Esophagus muscularis mucosa (tissue), 4 donors: Measurements from ENCODE around the gene FOSL2. TPM values are rescaled to one million over a fixed set of nuclear protein-coding genes. Genes with fewer than 3 reads are reported as not detected.

ENCODE experiments used
- DNase-seq: peaks from one replicate; pipeline ENCODE4 v3.0.0-alpha.2; 2017; ENCODE audit errors: extremely low spot score
- H3K27ac ChIP-seq, 4 donors: fragments of 200-600 bp; sonication (generic); replicated peaks in 1 of 4; 1 replicate in 3 of 4; 2 replicates in 1 of 4; pipeline ENCODE4 v1.5.1; 2016 to 2019; ENCODE audit warnings: mild to moderate bottlenecking in 1 of 4
- H3K27me3 ChIP-seq, 4 donors: fragments of 200-600 bp; sonication (generic); one replicate each; pipeline versions ENCODE4 v1.5.1 to v1.6.0; 2016 to 2019
- H3K36me3 ChIP-seq, 4 donors: fragments of 200-600 bp; sonication (generic); one replicate each; pipeline ENCODE4 v1.5.1; 2016 to 2019
- H3K4me1 ChIP-seq, 4 donors: fragments of 200-600 bp; sonication (generic); one replicate each; pipeline ENCODE4 v1.5.1; 2016 to 2019
- H3K4me3 ChIP-seq, 4 donors: fragments of 200-600 bp; sonication (generic); 1 replicate in 2 of 4; 2 replicates in 2 of 4; pipeline ENCODE4 v1.5.1; 2016 to 2019; ENCODE audit warnings: mild to moderate bottlenecking in 4 of 4, moderate library complexity in 1 of 4
- H3K9me3 ChIP-seq, 4 donors: fragments of 200-600 bp; sonication (generic); 1 replicate in 3 of 4; 2 replicates in 1 of 4; pipeline ENCODE4 v1.5.1; 2016 to 2019
- CTCF ChIP-seq, 3 experiments: fragments of 200-600 bp in 2 of 3; fragments of 450-650 bp in 1 of 3; sonication (generic) in 2 of 3; IDR thresholded peaks; one replicate each; pipeline ENCODE4 v1.5.1; 2017 to 2019; ENCODE audit warnings: antibody characterized with exemption in 3 of 3, mild to moderate bottlenecking in 2 of 3, moderate library complexity in 1 of 3
- EP300 ChIP-seq: sonication (generic); formaldehyde crosslinking; IDR thresholded peaks from one replicate; pipeline ENCODE4 v1.6.1; 2017; ENCODE audit warnings: antibody characterized with exemption
- POLR2A ChIP-seq: fragments of 450-650 bp; IDR thresholded peaks from one replicate; pipeline ENCODE4 v1.6.1; 2017; ENCODE audit warnings: antibody characterized with exemption, moderate library complexity, mild to moderate bottlenecking, low read depth
- POLR2AphosphoS5 ChIP-seq, 2 donors: sonication (generic); formaldehyde crosslinking; IDR thresholded peaks; one replicate each; pipeline ENCODE4 v1.6.1; 2017; ENCODE audit warnings: antibody characterized with exemption in 2 of 2
- WGBS: methylation state at CpG from one replicate; pipeline ENCODE4 v1.1.5; 2018; 5-methylcytosine and 5-hydroxymethylcytosine counted together
- intact Hi-C: fragments of 100-400 bp; cut with DNase I; formaldehyde crosslinking; loops from one replicate; pipeline ENCODE4 v1.15.1; 2023
- total RNA-seq, 4 donors: library from RNA; depleted of rRNA; stranded (reverse); fragments of >200 nt; gene quantifications; one replicate each; pipeline versions ENCODE4 v1.1.0 to v1.2.1, GENCODE V29; 2016

FOSL2 gene
- total RNA-seq, 4 donors from 2014 or later: 68.9 to 332 (median 176) TPM

- intact Hi-C loops: no loop called here
- H3K4me1 ChIP-seq: peaks cover 35 to 55% (median 50%) of the 10 kb centered on the region in 4 donors
- H3K4me3 ChIP-seq: no peak overlapping the region
- peaks cover 50 to 96% (median 85%) of the 10 kb centered on the region in 4 donors for H3K36me3 ChIP-seq
- DNase-seq: no peak
- WGBS: 25% methylated on average over 4 of the region's 5 CpGs
- TF ChIP-seq POLR2AphosphoS5 (IDR thresholded peaks at IDR 0.05): no peak
- no peak for TF ChIP-seq POLR2A
- no peak for TF ChIP-seq EP300
- no peak for TF ChIP-seq CTCF (IDR thresholded peaks at IDR 0.05)
- H3K9me3 ChIP-seq: no peaks in the 10 kb centered on the region
- H3K27ac ChIP-seq: peak overlapping the region in 2 of 4 donors; percentile 34 to 37
- no peaks in the 10 kb centered on the region for H3K27me3 ChIP-seq
Observed at GRCh38 chr2:28414583-28414982, 21.9 kb downstream of the FOSL2 start.

- intact Hi-C loops: no loop called here
- peak overlapping the region in 2 of 4 donors; percentile 34 to 37 for H3K27ac ChIP-seq
- DNase-seq: no peak
- H3K4me1 ChIP-seq: peaks cover 35 to 54% (median 50%) of the 10 kb centered on the region in 4 donors
- no peak for TF ChIP-seq POLR2A
- TF ChIP-seq EP300: no peak
- TF ChIP-seq POLR2AphosphoS5 (IDR thresholded peaks at IDR 0.05): peak in 1 of 2 donors; percentile 40
- no peak for TF ChIP-seq CTCF (IDR thresholded peaks at IDR 0.05)
- 61% methylated on average over 13 of the region's 13 CpGs for WGBS
- H3K27me3 ChIP-seq: no peaks in the 10 kb centered on the region
- H3K9me3 ChIP-seq: no peaks in the 10 kb centered on the region
- H3K36me3 ChIP-seq: peaks cover 46 to 93% (median 81%) of the 10 kb centered on the region in 4 donors
- H3K4me3 ChIP-seq: no peak overlapping the region
Observed at GRCh38 chr2:28415010-28415409, 22.4 kb downstream of the FOSL2 start.

GRCh38 chr2:28415715-28416114, 23.1 kb downstream of the FOSL2 start:
- Histone ChIP-seq H3K4me3 (no peak overlapping the region), H3K4me1 (peaks cover 31 to 52% (median 47%) of the 10 kb centered on the region in 4 donors), H3K27me3 (no peaks in the 10 kb centered on the region), H3K36me3 (peaks cover 39 to 91% (median 76%) of the 10 kb centered on the region in 4 donors), H3K27ac (no peak overlapping the region), H3K9me3 (no peaks in the 10 kb centered on the region)
- 88% methylated on average over 3 of the region's 3 CpGs for WGBS
- intact Hi-C loops: no loop called here
- no peak for DNase-seq
- no peak for TF ChIP-seq CTCF (IDR thresholded peaks at IDR 0.05)
- TF ChIP-seq POLR2AphosphoS5 (IDR thresholded peaks at IDR 0.05): peak in 1 of 2 donors; percentile 50
- TF ChIP-seq EP300: no peak
- no peak for TF ChIP-seq POLR2A

DNA sequence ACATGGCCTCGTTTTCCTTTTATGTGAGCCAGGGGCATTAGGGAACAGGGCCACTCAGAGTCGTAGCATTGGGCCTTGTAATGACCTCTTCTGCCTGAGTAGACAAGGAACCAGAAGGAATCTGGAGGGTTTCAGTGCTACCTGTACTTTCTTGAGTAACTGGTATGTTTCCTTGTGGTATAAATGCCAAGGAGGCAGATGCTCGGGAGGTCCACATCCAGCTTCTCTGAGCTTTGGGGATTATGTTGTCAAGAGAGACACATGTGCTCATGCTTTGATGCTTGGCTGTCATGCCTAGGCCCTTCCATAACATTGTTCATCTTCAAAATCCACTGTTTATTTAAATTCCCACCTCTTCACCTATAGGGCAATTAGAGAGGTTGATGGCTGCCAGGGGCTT, 26.3 kb downstream of the FOSL2 start:
- H3K27me3 ChIP-seq: no peaks in the 10 kb centered on the region
- no peak overlapping the region for H3K4me3 ChIP-seq
- peaks cover under 1 to 28% (median 16%) of the 10 kb centered on the region in 4 donors for H3K4me1 ChIP-seq
- H3K36me3 ChIP-seq: peaks cover 9 to 59% (median 44%) of the 10 kb centered on the region in 4 donors
- 98% methylated on average over 3 of the region's 3 CpGs for WGBS
- no peaks in the 10 kb centered on the region for H3K9me3 ChIP-seq
- DNase-seq: no peak
- H3K27ac ChIP-seq: no peak overlapping the region
- no peak for TF ChIP-seq POLR2A
- TF ChIP-seq EP300: no peak
- TF ChIP-seq CTCF (IDR thresholded peaks at IDR 0.05): no peak
- no peak for TF ChIP-seq POLR2AphosphoS5 (IDR thresholded peaks at IDR 0.05)
- intact Hi-C loops: no loop called here
